GM23248 (cell line): ENCODE results near the gene PVALB. TPM values are rescaled to one million over a fixed set of nuclear protein-coding genes. Genes with fewer than 3 reads are reported as not detected.

Experiments
- DNase-seq: peaks from one replicate; pipeline ENCODE4 v3.0.0-alpha.2; 2015
- H2AFZ ChIP-seq: fragments of 200-600 bp; sonication (generic); 2 replicates; pipeline ENCODE4 v1.6.1; 2016; ENCODE audit warnings: antibody characterized with exemption
- H3F3A ChIP-seq: fragments of 200-600 bp; sonication (generic); 2 replicates; pipeline ENCODE4 v1.6.1; 2016; ENCODE audit warnings: mild to moderate bottlenecking, antibody characterized with exemption, mixed run types; ENCODE audit not compliant: insufficient read depth
- H3K27ac ChIP-seq: fragments of 200-600 bp; sonication (generic); 2 replicates; pipeline ENCODE4 v1.5.1; 2016; ENCODE audit warnings: mild to moderate bottlenecking
- H3K27me3 ChIP-seq: fragments of 200-600 bp; sonication (generic); replicated peaks from 2 replicates; pipeline ENCODE4 v1.6.1; 2016; ENCODE audit warnings: mild to moderate bottlenecking; ENCODE audit not compliant: insufficient read depth
- H3K36me3 ChIP-seq: fragments of 200-600 bp; sonication (generic); 2 replicates; pipeline ENCODE4 v1.6.1; 2016; ENCODE audit warnings: low read depth, mild to moderate bottlenecking
- H3K4me1 ChIP-seq: fragments of 200-600 bp; sonication (generic); 2 replicates; pipeline ENCODE4 v1.6.1; 2016; ENCODE audit warnings: mild to moderate bottlenecking; ENCODE audit not compliant: insufficient read depth
- H3K4me2 ChIP-seq: fragments of 200-600 bp; sonication (generic); one replicate; pipeline ENCODE4 v1.6.1; 2016; ENCODE audit warnings: mild to moderate bottlenecking; ENCODE audit not compliant: unreplicated experiment
- H3K4me3 ChIP-seq: fragments of 200-600 bp; sonication (generic); 2 replicates; pipeline ENCODE4 v1.5.1; 2016; ENCODE audit warnings: mild to moderate bottlenecking
- H3K79me2 ChIP-seq: fragments of 200-600 bp; sonication (generic); 2 replicates; pipeline ENCODE4 v1.6.1; 2016; ENCODE audit warnings: mild to moderate bottlenecking; ENCODE audit not compliant: insufficient read depth
- H3K9ac ChIP-seq: fragments of 200-600 bp; sonication (generic); 2 replicates; pipeline ENCODE4 v1.6.1; 2016; ENCODE audit warnings: mild to moderate bottlenecking
- H3K9me2 ChIP-seq: fragments of 200-600 bp; sonication (generic); 2 replicates; pipeline ENCODE4 v1.6.1; 2016; ENCODE audit warnings: mixed run types, mild to moderate bottlenecking, moderate library complexity; ENCODE audit not compliant: insufficient read depth
- H3K9me3 ChIP-seq: fragments of 200-600 bp; sonication (generic); one replicate; pipeline ENCODE4 v1.6.1; 2017; ENCODE audit warnings: low read depth
- H4K20me1 ChIP-seq: fragments of 200-600 bp; sonication (generic); 2 replicates; pipeline ENCODE4 v1.6.0; 2016; ENCODE audit not compliant: insufficient read depth
- EZH2 ChIP-seq: fragments of 200-600 bp; sonication (generic); IDR thresholded peaks from 2 replicates; pipeline ENCODE4 v1.6.1; 2018; ENCODE audit warnings: antibody characterized with exemption, mild to moderate bottlenecking; ENCODE audit not compliant: insufficient read depth, poor library complexity, severe bottlenecking
- EZH2phosphoT487 ChIP-seq: fragments of 200-600 bp; sonication (generic); IDR thresholded peaks from 2 replicates; pipeline ENCODE4 v1.6.1; 2018; ENCODE audit warnings: antibody characterized with exemption, moderate library complexity, mild to moderate bottlenecking, low read depth; ENCODE audit not compliant: insufficient read depth
- WGBS, 2 experiments: methylation state at CpG; one replicate each; pipeline ENCODE4 v1.1.6; 2015 to 2017; ENCODE audit warnings: low lambda C conversion rate in 2 of 2, low coverage in 1 of 2; ENCODE audit errors: missing lambda C conversion rate in 2 of 2; 5-methylcytosine and 5-hydroxymethylcytosine counted together
- in situ Hi-C: fragments of 300-500 bp; cut with MboI; formaldehyde crosslinking; loops from 2 replicates; pipeline ENCODE4 v1.15.0; 2020
- polyA plus RNA-seq: library from polyadenylated mRNA; unstranded; fragments of >200 nt; fragmentation: Nextera tagmentation; extraction: Ambion mirVana; gene quantifications from 2 replicates; pipeline ENCODE4 v1.2.1, GENCODE V29; 2016
- total RNA-seq: library from RNA; depleted of rRNA; stranded (reverse); fragments of >200 nt; shearing (Covaris generic); gene quantifications from 2 replicates; pipeline ENCODE4 v1.2.3, GENCODE V29; 2014

The PVALB gene
- total and polyA plus RNA-seq, 2 experiments from 2014 or later = not detected

GRCh38 chr22:36765131-36765942 is 51.5 kb downstream of the PVALB start:
- Histone ChIP-seq H3K9ac (no peak overlapping the region), H3K4me2 (no peak overlapping the region), H3K36me3 (no peaks in the 10 kb centered on the region), H3K9me2 (no peaks in the 10 kb centered on the region), H4K20me1 (no peaks in the 10 kb centered on the region), H3K4me1 (peaks cover 8% of the 10 kb centered on the region), H2AFZ (no peak overlapping the region), H3K27ac (no peak overlapping the region), H3K27me3 (no peaks in the 10 kb centered on the region), H3K4me3 (no peak overlapping the region), H3K79me2 (no peaks in the 10 kb centered on the region), H3K9me3 (no peaks in the 10 kb centered on the region), H3F3A (no peaks in the 10 kb centered on the region; the same call in 1 of the 2 replicates)
- WGBS, 2 experiments = 91 to 94% methylated on average over 17 of the region's 17 CpGs
- in situ Hi-C loops = no loop called here
- TF ChIP-seq EZH2 = no peak
- TF ChIP-seq EZH2phosphoT487 = no peak
- no peak for DNase-seq

GRCh38 chr22:36764641-36765040 is 52.2 kb downstream of the PVALB start:
- 90 to 94% methylated on average over 6 of the region's 6 CpGs for WGBS, 2 experiments
- in situ Hi-C loops = no loop called here

GRCh38 chr22:36764060-36764459 is 52.8 kb downstream of the PVALB start:
- no peak for DNase-seq
- H3K9me2 ChIP-seq = no peaks in the 10 kb centered on the region
- TF ChIP-seq EZH2 (no peak), EZH2phosphoT487 (no peak)
- H3K27ac ChIP-seq = no peak overlapping the region
- no peak overlapping the region for H3K4me2 ChIP-seq
- in situ Hi-C loops = no loop called here
- 76 to 78% methylated on average over 9 of the region's 9 CpGs for WGBS, 2 experiments
- no peaks in the 10 kb centered on the region for H3K79me2 ChIP-seq
- peaks cover 8% of the 10 kb centered on the region for H3K4me1 ChIP-seq
- no peak overlapping the region for H2AFZ ChIP-seq
- no peaks in the 10 kb centered on the region for H3K36me3 ChIP-seq
- no peaks in the 10 kb centered on the region for H3K27me3 ChIP-seq
- no peaks in the 10 kb centered on the region for H4K20me1 ChIP-seq
- no peaks in the 10 kb centered on the region for H3K9me3 ChIP-seq
- no peak overlapping the region for H3K9ac ChIP-seq
- H3F3A ChIP-seq = no peaks in the 10 kb centered on the region; the same call in 1 of the 2 replicates
- no peak overlapping the region for H3K4me3 ChIP-seq

More at GRCh38 chr22:36764641-36765040, 52.2 kb downstream of the PVALB start:
- H3K4me1 ChIP-seq = peaks cover 8% of the 10 kb centered on the region
- H3K9me2 ChIP-seq = no peaks in the 10 kb centered on the region
- H3K9me3 ChIP-seq = no peaks in the 10 kb centered on the region
- H3K79me2 ChIP-seq = no peaks in the 10 kb centered on the region
- H3K27me3 ChIP-seq = no peaks in the 10 kb centered on the region
- DNase-seq = no peak
- H3F3A ChIP-seq = no peaks in the 10 kb centered on the region; the same call in 1 of the 2 replicates
- H2AFZ ChIP-seq = no peak overlapping the region
- TF ChIP-seq EZH2 (no peak), EZH2phosphoT487 (no peak)
- no peaks in the 10 kb centered on the region for H3K36me3 ChIP-seq
- H4K20me1 ChIP-seq = no peaks in the 10 kb centered on the region
- H3K4me2 ChIP-seq = no peak overlapping the region
- H3K27ac ChIP-seq = no peak overlapping the region
- H3K9ac ChIP-seq = no peak overlapping the region
- no peak overlapping the region for H3K4me3 ChIP-seq

GRCh38 chr22:36763576-36763975 is 53.3 kb downstream of the PVALB start:
- 83 to 88% methylated on average over 8 of the region's 8 CpGs for WGBS, 2 experiments
- H3K4me1 ChIP-seq = peaks cover 8% of the 10 kb centered on the region
- in situ Hi-C loops = no loop called here

More at GRCh38 chr22:36763576-36763975, 53.3 kb downstream of the PVALB start:
- H3K9me2 ChIP-seq = no peaks in the 10 kb centered on the region
- H3K9ac ChIP-seq = no peak overlapping the region
- no peak for DNase-seq
- no peaks in the 10 kb centered on the region for H3K9me3 ChIP-seq
- TF ChIP-seq EZH2phosphoT487 (no peak), EZH2 (no peak)
- H3K36me3 ChIP-seq = no peaks in the 10 kb centered on the region
- H3K4me3 ChIP-seq = no peak overlapping the region
- H4K20me1 ChIP-seq = no peaks in the 10 kb centered on the region
- H3K27ac ChIP-seq = no peak overlapping the region
- H3F3A ChIP-seq = no peaks in the 10 kb centered on the region; the same call in 1 of the 2 replicates
- no peaks in the 10 kb centered on the region for H3K27me3 ChIP-seq
- H2AFZ ChIP-seq = no peak overlapping the region
- H3K4me2 ChIP-seq = no peak overlapping the region
- no peaks in the 10 kb centered on the region for H3K79me2 ChIP-seq
